HG03060 (cell line): Measurements from ENCODE around the gene HEYL.

Experiments used
- ATAC-seq: cut with Tn5 transposase; IDR thresholded peaks from one replicate; pipeline ENCODE4 v1.9.1; 2021; ENCODE audit warnings: low read depth, moderate number of reproducible peaks; ENCODE audit not compliant: unreplicated experiment

HEYL gene

GRCh38 chr1:39642796-39643195 is 3.4 kb upstream of the HEYL start:
- no peak for ATAC-seq

- ATAC-seq = no peak
These were observed 1.4 kb upstream of the HEYL start for GRCh38 chr1:39640861-39641260.

- ATAC-seq = no peak
These were observed 508 bp downstream of the HEYL start for GRCh38 chr1:39638965-39639304.

GRCh38 chr1:39637361-39637760 is 2.1 kb downstream of the HEYL start:
- ATAC-seq = no peak

- ATAC-seq = no peak
These were observed 3.6 kb downstream of the HEYL start for GRCh38 chr1:39635871-39636210.

GRCh38 chr1:39635205-39635870 is 4.1 kb downstream of the HEYL start:
- no peak for ATAC-seq

GRCh38 chr1:39633422-39633821 is 6.0 kb downstream of the HEYL start:
- ATAC-seq = no peak

GRCh38 chr1:39632682-39633417 is 6.6 kb downstream of the HEYL start:
- ATAC-seq = no peak

- ATAC-seq = no peak
These were observed 7.1 kb downstream of the HEYL start for GRCh38 chr1:39632323-39632681.

- ATAC-seq = no peak
These were observed 7.8 kb downstream of the HEYL start for GRCh38 chr1:39631361-39632322.

- no peak for ATAC-seq
These were observed 10.6 kb downstream of the HEYL start for GRCh38 chr1:39628807-39629350.

- ATAC-seq = no peak
These were observed 12.8 kb downstream of the HEYL start for GRCh38 chr1:39626646-39627045.

- no peak for ATAC-seq
These were observed 13.8 kb downstream of the HEYL start for GRCh38 chr1:39625462-39626273.

GRCh38 chr1:39625009-39625408 is 14.4 kb downstream of the HEYL start:
- no peak for ATAC-seq

- ATAC-seq = no peak
These were observed 16.4 kb downstream of the HEYL start for GRCh38 chr1:39623053-39623452.

GRCh38 chr1:39622427-39622826 is 17.0 kb downstream of the HEYL start:
- no peak for ATAC-seq

GRCh38 chr1:39620659-39621165 is 18.7 kb downstream of the HEYL start:
- no peak for ATAC-seq

GRCh38 chr1:39617488-39618049 is 21.9 kb downstream of the HEYL start:
- no peak for ATAC-seq

GRCh38 chr1:39615086-39615673 is 24.3 kb downstream of the HEYL start:
- ATAC-seq = no peak
